C1 segment of cervical spinal cord (tissue), 14 donors: ENCODE measurements around the gene CFAP157.

Source experiments
- DNase-seq, 14 donors: peaks; one replicate each; lab custom pipeline; 2025; lab: John Stamatoyannopoulos, UW

The CFAP157 gene

DNA sequence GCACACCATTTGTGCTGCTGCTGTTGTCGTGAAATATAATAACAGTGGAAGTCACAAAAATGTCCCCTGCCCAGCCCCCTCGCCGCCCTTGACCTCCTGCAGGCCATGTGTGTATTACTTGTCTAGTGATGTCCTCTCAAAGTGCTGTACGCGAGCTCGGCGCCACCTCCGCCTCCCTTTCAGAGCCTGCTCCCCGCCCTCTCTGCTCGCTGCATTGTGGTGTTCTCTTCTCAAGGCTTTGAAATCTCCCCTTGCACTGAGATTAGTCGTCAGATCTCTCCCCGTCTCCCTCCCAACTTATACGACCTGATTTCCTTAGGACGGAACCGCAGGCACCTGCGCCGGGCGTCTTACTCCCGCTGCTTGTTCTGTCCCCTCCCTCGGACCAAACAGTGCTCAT, 14.7 kb upstream of the CFAP157 start:
- no peak for DNase-seq

- DNase-seq, result no peak
Observed at GRCh38 chr9:127693143-127693542, 13.6 kb upstream of the CFAP157 start.

DNA sequence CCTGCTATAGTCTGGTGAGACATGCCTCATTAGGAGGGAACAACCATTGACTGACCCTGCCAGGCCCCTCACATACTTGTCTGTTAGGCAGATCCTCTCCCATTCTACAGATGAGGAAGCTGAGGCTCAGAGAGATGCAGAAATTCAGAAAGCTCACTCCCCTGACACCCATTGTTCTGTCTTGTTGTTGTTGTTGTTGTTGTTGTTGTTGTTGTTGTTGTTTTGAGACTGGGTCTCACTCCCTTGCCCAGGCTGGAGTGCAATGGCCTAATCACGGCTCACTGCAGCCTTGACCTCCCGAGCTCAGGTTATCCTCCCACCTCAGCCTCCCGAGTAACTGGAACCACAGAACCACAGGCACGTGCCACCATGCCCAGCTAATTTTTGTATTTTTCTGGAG, 13.1 kb upstream of the CFAP157 start:
- no peak for DNase-seq

GRCh38 chr9:127694890-127695720, 11.7 kb upstream of the CFAP157 start:
- DNase-seq, result no peak

DNA sequence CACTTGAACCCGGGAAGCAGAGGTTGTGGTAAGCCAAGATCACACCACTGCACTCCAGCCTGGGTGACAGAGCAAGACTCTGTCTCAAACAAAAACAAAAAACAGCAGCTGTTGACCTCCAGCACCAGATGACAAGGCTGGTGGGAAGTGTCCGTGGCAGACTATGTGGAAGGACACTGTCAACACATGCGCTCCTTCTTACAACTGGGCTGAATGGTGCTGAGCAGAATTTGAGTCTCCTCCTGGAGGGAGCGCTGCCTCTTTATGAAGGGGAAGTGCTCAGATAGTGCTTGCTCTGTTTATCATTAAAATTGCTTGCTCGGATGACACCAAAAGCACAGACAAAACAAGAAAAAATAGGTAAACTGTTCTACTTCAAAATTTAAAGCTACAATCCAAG, 9.2 kb upstream of the CFAP157 start:
- no peak for DNase-seq

- DNase-seq, result no peak
Observed at GRCh38 chr9:127698386-127698785, 8.4 kb upstream of the CFAP157 start.

- peak; percentile 75 to 96 (median 93) for DNase-seq
Observed at GRCh38 chr9:127698985-127699670, 7.7 kb upstream of the CFAP157 start.

DNA sequence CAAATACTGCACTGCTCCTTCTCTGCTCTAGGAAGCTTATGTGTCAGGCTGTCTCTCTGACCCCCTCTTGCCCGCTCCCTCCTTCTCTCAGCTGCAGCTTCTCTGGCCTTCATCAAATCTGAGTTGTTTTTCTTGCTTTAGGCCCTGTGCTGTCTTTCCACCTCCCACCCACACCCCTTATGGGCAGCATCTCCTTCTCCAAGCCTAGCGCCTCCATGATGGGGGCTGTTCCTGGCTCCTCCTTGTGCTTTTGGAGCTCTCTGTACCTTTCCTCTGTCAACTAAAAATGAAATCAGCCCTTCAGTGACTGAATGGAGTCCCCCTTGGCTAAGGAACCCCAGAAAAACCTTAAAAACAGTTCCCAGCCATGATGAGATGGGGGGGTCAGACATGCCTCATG, 6.6 kb upstream of the CFAP157 start:
- DNase-seq, result no peak

GRCh38 chr9:127700594-127701255, 6.1 kb upstream of the CFAP157 start:
- DNase-seq, result no peak

DNA sequence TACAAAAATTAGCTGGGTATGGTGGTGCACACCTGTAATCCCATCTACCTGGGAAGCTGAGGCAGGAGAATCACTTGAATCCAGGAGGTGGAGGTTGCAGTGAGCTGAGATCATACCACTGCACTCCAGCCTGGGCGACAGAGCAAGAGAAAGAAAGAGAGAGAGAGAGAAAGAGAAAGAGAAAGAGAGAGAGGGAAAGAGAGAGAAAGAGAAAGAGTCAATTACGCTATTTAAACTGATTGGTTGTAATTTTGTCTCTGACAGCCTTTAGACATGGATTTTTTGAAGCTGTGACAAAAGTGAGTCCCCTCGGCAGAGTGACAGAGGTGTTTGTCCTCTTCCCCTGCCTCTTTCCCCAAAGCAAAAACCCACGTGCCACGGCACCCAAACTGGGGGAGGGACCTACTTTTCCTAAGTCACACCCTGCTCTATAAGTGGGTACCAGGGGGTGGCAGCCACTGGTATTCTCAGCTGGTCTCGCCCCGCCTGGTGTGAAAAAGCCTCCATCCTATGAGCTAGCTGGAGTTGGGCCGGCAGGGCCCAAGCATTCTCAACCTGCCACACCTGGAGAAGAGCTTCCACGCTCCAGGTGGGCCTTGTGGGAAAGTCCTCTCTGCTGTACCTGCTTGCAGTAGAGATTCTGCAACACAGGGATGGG, 3.4 kb upstream of the CFAP157 start:
- no peak for DNase-seq

- DNase-seq, result no peak
Observed at GRCh38 chr9:127705577-127706379, 1.0 kb upstream of the CFAP157 start.

DNA sequence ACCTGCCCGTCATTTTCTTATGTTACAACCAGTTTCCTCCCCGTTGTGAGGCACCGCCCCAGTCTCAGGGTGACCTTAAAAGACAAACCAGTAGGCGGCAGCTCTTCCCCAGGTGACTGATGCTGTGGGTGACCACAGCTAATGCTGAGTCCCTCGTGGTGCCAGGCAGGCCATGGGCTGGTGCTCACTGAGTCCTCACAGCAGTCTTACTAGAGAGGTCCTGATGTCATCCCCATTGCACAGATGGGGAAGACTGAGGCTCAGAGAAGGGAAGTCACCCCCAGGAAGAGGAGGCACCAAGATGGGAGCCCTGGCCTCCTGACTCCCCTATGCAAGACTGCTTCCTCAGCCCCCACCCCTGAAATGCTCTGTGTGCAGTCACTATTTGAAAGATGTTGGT, 978 bp downstream of the CFAP157 start:
- DNase-seq, result no peak

GRCh38 chr9:127708952-127709587, 2.3 kb downstream of the CFAP157 start:
- DNase-seq, result no peak

DNA sequence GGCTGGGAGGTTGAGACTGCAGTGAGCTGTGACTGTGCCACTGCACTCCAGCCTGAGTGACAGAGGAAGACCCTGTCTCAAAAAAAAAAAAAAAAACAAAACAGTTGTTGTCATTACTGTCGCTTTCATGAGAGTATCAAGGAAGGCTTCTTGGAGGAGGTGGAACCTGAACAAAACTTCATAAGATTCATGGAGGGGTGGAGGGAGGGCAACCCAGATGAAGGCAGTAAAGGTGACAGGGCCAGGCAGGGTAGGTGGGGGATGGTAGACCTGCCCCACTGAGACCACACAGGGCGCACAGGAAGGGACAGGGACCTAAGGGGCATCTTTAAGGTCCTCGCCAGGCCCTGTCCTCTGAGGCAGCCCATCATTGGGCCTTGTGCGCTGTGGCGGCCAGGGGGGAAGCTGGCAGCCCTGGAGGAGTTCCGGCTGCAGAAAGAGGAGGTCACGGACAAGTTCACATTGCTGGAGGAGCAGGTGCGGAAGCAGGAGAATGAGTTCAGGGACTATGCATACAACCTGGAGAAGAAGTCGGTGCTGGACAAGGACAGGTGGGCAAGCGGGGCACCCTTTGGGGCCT, 3.5 kb downstream of the CFAP157 start:
- DNase-seq, result no peak

GRCh38 chr9:127711226-127711701, 4.5 kb downstream of the CFAP157 start:
- no peak for DNase-seq

DNA sequence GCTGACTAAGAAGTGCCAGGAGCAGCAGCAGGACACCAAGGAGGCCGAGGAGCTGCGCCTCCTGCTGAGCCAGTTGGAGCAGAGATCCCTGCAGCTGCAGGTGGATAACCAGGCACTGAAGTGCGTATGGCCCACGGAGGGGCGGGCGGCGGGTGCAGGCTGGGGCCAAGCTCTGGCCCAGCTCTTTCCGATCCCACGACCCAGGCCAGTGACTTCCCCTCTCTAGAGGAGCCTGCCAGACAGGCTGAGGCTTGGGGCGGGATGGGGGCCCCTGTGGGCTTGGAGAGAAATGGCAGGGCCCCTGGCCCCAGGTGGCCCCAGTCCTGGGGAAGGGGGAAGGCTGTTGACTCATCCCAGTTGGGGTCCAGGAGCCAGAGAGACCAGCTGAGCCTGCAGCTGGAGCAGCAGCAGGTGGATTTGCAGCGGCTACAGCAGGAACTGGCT, 5.1 kb downstream of the CFAP157 start:
- DNase-seq, result no peak

- no peak for DNase-seq
Observed at GRCh38 chr9:127712371-127712770, 5.6 kb downstream of the CFAP157 start.

GRCh38 chr9:127712867-127713266, 6.1 kb downstream of the CFAP157 start:
- no peak for DNase-seq

DNA sequence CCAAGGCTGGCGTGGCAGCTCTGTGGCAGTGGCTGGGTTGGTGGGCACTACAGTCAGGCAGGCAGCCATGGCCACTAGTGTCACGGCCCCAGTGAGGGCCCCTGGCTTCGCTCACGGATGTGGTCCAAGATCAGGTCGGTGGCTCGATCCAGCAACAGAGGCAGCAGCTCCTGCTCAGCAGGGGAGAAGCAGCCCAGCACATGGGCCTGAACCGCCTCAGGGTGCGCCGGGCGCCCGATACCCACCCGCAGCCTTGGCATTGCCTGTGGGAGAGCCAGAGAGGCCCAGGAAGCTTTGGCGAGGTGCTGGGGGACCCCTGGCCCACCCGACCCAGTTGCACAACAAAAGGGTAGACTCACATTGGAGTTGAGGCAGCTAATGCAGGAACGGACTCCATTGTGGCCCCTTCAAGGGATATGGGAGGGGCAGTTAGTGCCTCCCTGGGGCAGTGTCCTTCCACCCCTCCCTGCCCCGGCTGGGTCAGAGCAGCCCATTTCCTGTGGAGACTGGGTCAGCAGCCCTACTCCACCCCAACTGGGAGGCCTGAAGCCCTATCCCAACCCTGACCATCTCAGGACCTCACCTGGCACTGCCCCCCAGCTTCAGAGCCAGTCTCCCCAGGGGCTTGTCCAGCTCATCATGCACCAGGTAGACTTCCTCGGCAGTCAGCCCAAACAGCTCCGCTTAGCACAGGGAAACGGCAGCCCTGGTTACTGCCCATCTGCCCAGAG, 7.4 kb downstream of the CFAP157 start:
- DNase-seq, result no peak
